IMR-90 (cell line): ENCODE results near the gene NEK11. TPM values are rescaled to one million over a fixed set of nuclear protein-coding genes. Genes with fewer than 3 reads are reported as not detected.

Source experiments
- ATAC-seq: fragments of 200-7000 bp; cut with Tn5 transposase; 2 replicates; pipeline ENCODE4 v1.9.1; 2020; ENCODE audit warnings: low read depth, mild to moderate bottlenecking, moderate library complexity
- BruUV-seq: library from RNA; stranded (reverse); fragments of 400-500 nt; replicated peaks from 2 replicates; lab custom pipeline; 2021; lab: Mats Ljungman, UMichigan
- CTCF ChIA-PET: fragments of 300-600 bp; formaldehyde crosslinking; extraction: SDS; loops from one replicate; lab custom pipeline; 2021; ENCODE audit warnings: antibody characterized with exemption; lab: Yijun Ruan, JAX
- POLR2A ChIA-PET: fragments of 300-600 bp; sonication (Branson Sonifier 250); formaldehyde crosslinking; loops from one replicate; lab custom pipeline; 2022; ENCODE audit warnings: antibody characterized with exemption; ENCODE audit not compliant: unreplicated experiment; lab: Charles Lee
- DNase-seq: peaks from one replicate; pipeline ENCODE4 v3.0.0; 2013
- H2AFZ ChIP-seq: replicated peaks from 2 replicates; pipeline ENCODE3; 2013; ENCODE audit warnings: low read length, mild to moderate bottlenecking; ENCODE audit not compliant: poor library complexity
- H2AK5ac ChIP-seq: 2 replicates; pipeline ENCODE4 v1.6.1; 2013; ENCODE audit warnings: low read depth, low read length, inconsistent platforms
- H2AK9ac ChIP-seq: replicated peaks from 2 replicates; pipeline ENCODE3; 2013; ENCODE audit warnings: mild to moderate bottlenecking, low read depth, low read length, moderate library complexity; ENCODE audit not compliant: poor library complexity
- H2BK120ac ChIP-seq: 2 replicates; pipeline ENCODE4 v1.6.1; 2013; ENCODE audit warnings: low read depth, low read length, inconsistent platforms
- H2BK15ac ChIP-seq: 3 replicates; pipeline ENCODE4 v1.6.1; 2013; ENCODE audit warnings: low read depth, low read length, inconsistent platforms
- H2BK20ac ChIP-seq: 2 replicates; pipeline ENCODE4 v1.6.1; 2013; ENCODE audit warnings: low read depth, mild to moderate bottlenecking, inconsistent platforms, low read length, moderate library complexity
- H2BK5ac ChIP-seq: 2 replicates; pipeline ENCODE4 v1.6.1; 2013; ENCODE audit warnings: mild to moderate bottlenecking, low read depth, low read length, inconsistent platforms; ENCODE audit not compliant: poor library complexity, severe bottlenecking
- H3K14ac ChIP-seq: replicated peaks from 2 replicates; pipeline ENCODE4 v1.6.1; 2013; ENCODE audit warnings: low read depth, low read length, inconsistent platforms
- H3K18ac ChIP-seq: 2 replicates; pipeline ENCODE4 v1.6.1; 2013; ENCODE audit warnings: low read depth, low read length, control low read depth
- H3K23ac ChIP-seq: 2 replicates; pipeline ENCODE4 v1.6.1; 2013; ENCODE audit warnings: low read depth, low read length, inconsistent platforms
- H3K27ac ChIP-seq: 2 replicates; pipeline ENCODE4 v1.5.1; 2013; ENCODE audit warnings: mild to moderate bottlenecking, control low read depth, low read length; ENCODE audit not compliant: insufficient read depth
- H3K27me3 ChIP-seq: 2 replicates; pipeline ENCODE4 v1.6.1; 2013; ENCODE audit warnings: low read length; ENCODE audit not compliant: control insufficient read depth, insufficient read depth
- H3K36me3 ChIP-seq: 2 replicates; pipeline ENCODE4 v1.6.1; 2013; ENCODE audit warnings: low read length, mixed read lengths; ENCODE audit not compliant: control insufficient read depth, insufficient read depth
- H3K4ac ChIP-seq: 2 replicates; pipeline ENCODE4 v1.6.1; 2013; ENCODE audit warnings: low read depth, low read length, inconsistent platforms
- H3K4me1 ChIP-seq: 2 replicates; pipeline ENCODE4 v1.6.1; 2013; ENCODE audit warnings: low read length, mixed read lengths; ENCODE audit not compliant: control insufficient read depth, insufficient read depth
- H3K4me2 ChIP-seq: 2 replicates; pipeline ENCODE4 v1.6.1; 2013; ENCODE audit warnings: low read depth, mild to moderate bottlenecking, control low read depth, low read length, moderate library complexity
- H3K4me3 ChIP-seq: 2 replicates; pipeline ENCODE4 v1.5.1; 2013; ENCODE audit warnings: low read depth, mild to moderate bottlenecking, control low read depth, low read length, moderate library complexity; ENCODE audit not compliant: insufficient read depth
- H3K56ac ChIP-seq: 2 replicates; pipeline ENCODE4 v1.6.1; 2013; ENCODE audit warnings: low read length, inconsistent platforms; ENCODE audit not compliant: insufficient read depth; ENCODE audit errors: extremely low read depth
- H3K79me1 ChIP-seq, 2 experiments: 2 replicates each; pipeline ENCODE4 v1.6.1; 2013; ENCODE audit warnings: low read length in 2 of 2, inconsistent platforms in 1 of 2, low read depth in 1 of 2
- H3K9ac ChIP-seq: 2 replicates; pipeline ENCODE4 v1.6.1; 2013; ENCODE audit warnings: low read depth, low read length, control low read depth
- H3K9me1 ChIP-seq: 2 replicates; pipeline ENCODE4 v1.6.1; 2013; ENCODE audit warnings: low read length, inconsistent platforms; ENCODE audit not compliant: insufficient read depth
- H3K9me3 ChIP-seq: 2 replicates; pipeline ENCODE4 v1.6.1; 2013; ENCODE audit warnings: low read length; ENCODE audit not compliant: control insufficient read depth, insufficient read depth
- H4K20me1 ChIP-seq: 2 replicates; pipeline ENCODE4 v1.6.1; 2013; ENCODE audit warnings: low read length, inconsistent platforms; ENCODE audit not compliant: insufficient read depth
- H4K5ac ChIP-seq: 2 replicates; pipeline ENCODE4 v1.6.1; 2013; ENCODE audit warnings: mild to moderate bottlenecking, low read depth, low read length, control low read depth
- H4K8ac ChIP-seq, 2 experiments: 2 replicates each; pipeline ENCODE4 v1.6.1; 2013; ENCODE audit warnings: low read depth in 2 of 2, low read length in 2 of 2, control low read depth in 1 of 2, inconsistent platforms in 1 of 2
- H4K91ac ChIP-seq: 2 replicates; pipeline ENCODE4 v1.6.1; 2013; ENCODE audit warnings: low read depth, low read length, inconsistent platforms; ENCODE audit not compliant: insufficient read depth
- BHLHE40 ChIP-seq: fragments of 150-350 bp; IDR thresholded peaks from 2 replicates; pipeline ENCODE4 v1.6.1; 2016; ENCODE audit warnings: mild to moderate bottlenecking, low read depth, low read length
- CEBPB ChIP-seq: IDR thresholded peaks from 2 replicates; pipeline ENCODE4 v1.6.1; 2012; ENCODE audit warnings: low read depth, low read length, improper control_type of control experiment
- CHD1 ChIP-seq: IDR thresholded peaks from 2 replicates; pipeline ENCODE4 v1.6.1; 2012; ENCODE audit warnings: low read depth, low read length, improper control_type of control experiment
- MXI1 ChIP-seq: IDR thresholded peaks from 2 replicates; pipeline ENCODE4 v1.6.1; 2012; ENCODE audit warnings: low read depth, mild to moderate bottlenecking, low read length, moderate library complexity, borderline replicate concordance
- NFE2L2 ChIP-seq: fragments of 150-350 bp; IDR thresholded peaks from 2 replicates; pipeline ENCODE4 v1.6.1; 2016; ENCODE audit warnings: low read depth, mild to moderate bottlenecking, low read length
- POLR2A ChIP-seq: IDR thresholded peaks from 2 replicates; pipeline ENCODE4 v1.6.1; 2012; ENCODE audit warnings: mild to moderate bottlenecking, low read depth, low read length
- RAD21 ChIP-seq: IDR thresholded peaks from 2 replicates; pipeline ENCODE4 v1.6.1; 2012; ENCODE audit warnings: low read length, improper control_type of control experiment
- RFX5 ChIP-seq: IDR thresholded peaks from 2 replicates; pipeline ENCODE4 v1.8.0; 2012; ENCODE audit warnings: low read depth, mild to moderate bottlenecking, low read length, moderate library complexity
- SMC3 ChIP-seq: fragments of 150-350 bp; IDR thresholded peaks from 2 replicates; pipeline ENCODE4 v1.6.1; 2016; ENCODE audit warnings: low read depth, mild to moderate bottlenecking, antibody characterized with exemption, low read length, moderate library complexity
- WGBS, 2 experiments: methylation state at CpG; one replicate each; pipeline versions ENCODE4 v1.1.5 to v1.1.7; 2013; ENCODE audit warnings: missing lambda C conversion rate in 2 of 2; ENCODE audit not compliant: insufficient read length in 1 of 2; ENCODE audit errors: extremely low coverage in 2 of 2; 5-methylcytosine and 5-hydroxymethylcytosine counted together
- dilution Hi-C: fragments of 300-500 bp; cut with HindIII; formaldehyde crosslinking; loops from one replicate; pipeline ENCODE4 v1.14.3; 2018; ENCODE audit warnings: low sequenced_read_pairs; ENCODE audit not compliant: unreplicated experiment
- in situ Hi-C: fragments of 300-500 bp; cut with MboI; formaldehyde crosslinking; loops from 3 replicates; pipeline ENCODE4 v1.14.3; 2019; ENCODE audit warnings: low sequenced_read_pairs, inconsistent platforms, mixed read lengths
- intact Hi-C: fragments of 100-400 bp; cut with micrococcal nuclease; formaldehyde crosslinking; loops from 2 replicates; pipeline ENCODE4 v1.10.0; 2022
- polyA plus RNA-seq, 3 experiments: library from polyadenylated mRNA; depleted of rRNA; stranded (reverse); fragments of >200 nt; gene quantifications; 2 replicates each; pipeline ENCODE4 v1.2.3, GENCODE V29; 2012; ENCODE audit warnings: low replicate concordance in 1 of 3
- total RNA-seq: library from RNA; depleted of rRNA; stranded (reverse); fragments of >200 nt; gene quantifications from 2 replicates; pipeline ENCODE4 v1.2.3, GENCODE V29; 2012
- TF ChIP-seq, protein P1 (sequence below): conservative IDR thresholded peaks from 2 replicates; pipeline ENCODE4 v1.5.1; 2012; ENCODE audit warnings: mild to moderate bottlenecking, low read depth, low read length, improper control_type of control experiment

NEK11 gene
- total and polyA plus RNA-seq, 2 of the 4 experiments (the other 2 are of a cell fraction), result 1.1 to 1.6 TPM

DNA sequence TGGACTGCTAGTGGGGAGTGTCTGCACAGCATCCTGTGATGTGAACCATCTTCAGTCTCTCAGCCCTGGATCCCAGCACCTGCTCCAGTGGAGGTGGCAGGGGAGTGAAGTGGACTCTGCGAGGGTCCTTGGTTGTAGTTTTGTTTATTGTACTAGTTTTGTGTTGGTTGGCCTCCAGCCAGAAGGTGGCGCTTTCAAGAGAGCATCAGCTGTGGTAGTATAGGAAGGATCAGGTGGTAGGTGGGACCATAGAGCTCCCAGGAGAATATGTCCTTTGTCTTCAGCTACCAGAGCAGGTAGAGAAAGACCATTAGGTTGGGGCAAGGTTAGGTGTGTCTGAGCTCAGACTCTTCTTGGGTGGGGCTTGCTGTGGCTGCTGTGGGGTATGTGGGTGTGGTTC, 20.9 kb downstream of the NEK11 start:
- Histone ChIP-seq H2AK9ac (no peak overlapping the region), H2AK5ac (no peak overlapping the region), H4K91ac (no peak overlapping the region), H4K8ac (no peak overlapping the region), H3K79me1 (no peaks in the 10 kb centered on the region), H2BK20ac (no peak overlapping the region), H3K4me3 (no peak overlapping the region), H2BK15ac (no peak overlapping the region), H3K56ac (no peak overlapping the region), H3K27me3 (no peaks in the 10 kb centered on the region), H2AFZ (no peak overlapping the region), H3K4ac (no peak overlapping the region), H3K18ac (no peak overlapping the region), H4K20me1 (no peaks in the 10 kb centered on the region), H3K27ac (no peak overlapping the region), H3K23ac (no peak overlapping the region), H3K9me1 (no peaks in the 10 kb centered on the region), H3K14ac (no peak overlapping the region), H3K9me3 (no peaks in the 10 kb centered on the region), H3K36me3 (no peaks in the 10 kb centered on the region), H3K9ac (no peak overlapping the region), H3K4me1 (no peaks in the 10 kb centered on the region), H3K4me2 (no peak overlapping the region), H2BK120ac (no peak overlapping the region), H4K5ac (no peak overlapping the region), H2BK5ac (no peak overlapping the region)
- in situ Hi-C loops (loop anchor here (25.0 kb wide), 2 partner anchors 440 to 990 kb away; partner anchors contain the start of gene CPNE4), dilution Hi-C loops (no loop called here), intact Hi-C loops (no loop called here)
- ChIA-PET POLR2A (no interaction called here), CTCF (interaction anchor here (0.7 to 1.3 kb wide), 3 partner anchors 10 to 454 kb away, joined by 3 to 4 read pairs (median 3); no protein-coding TSS in a partner anchor)
- no peak for DNase-seq
- BruUV-seq, result no TSS peak
- TF ChIP-seq RFX5 (no peak), BHLHE40 (no peak), CHD1 (no peak), POLR2A (no peak), CEBPB (no peak), SMC3 (no peak), MXI1 (no peak), NFE2L2 (no peak), RAD21 (no peak)
- TF ChIP-seq, protein P1, sequence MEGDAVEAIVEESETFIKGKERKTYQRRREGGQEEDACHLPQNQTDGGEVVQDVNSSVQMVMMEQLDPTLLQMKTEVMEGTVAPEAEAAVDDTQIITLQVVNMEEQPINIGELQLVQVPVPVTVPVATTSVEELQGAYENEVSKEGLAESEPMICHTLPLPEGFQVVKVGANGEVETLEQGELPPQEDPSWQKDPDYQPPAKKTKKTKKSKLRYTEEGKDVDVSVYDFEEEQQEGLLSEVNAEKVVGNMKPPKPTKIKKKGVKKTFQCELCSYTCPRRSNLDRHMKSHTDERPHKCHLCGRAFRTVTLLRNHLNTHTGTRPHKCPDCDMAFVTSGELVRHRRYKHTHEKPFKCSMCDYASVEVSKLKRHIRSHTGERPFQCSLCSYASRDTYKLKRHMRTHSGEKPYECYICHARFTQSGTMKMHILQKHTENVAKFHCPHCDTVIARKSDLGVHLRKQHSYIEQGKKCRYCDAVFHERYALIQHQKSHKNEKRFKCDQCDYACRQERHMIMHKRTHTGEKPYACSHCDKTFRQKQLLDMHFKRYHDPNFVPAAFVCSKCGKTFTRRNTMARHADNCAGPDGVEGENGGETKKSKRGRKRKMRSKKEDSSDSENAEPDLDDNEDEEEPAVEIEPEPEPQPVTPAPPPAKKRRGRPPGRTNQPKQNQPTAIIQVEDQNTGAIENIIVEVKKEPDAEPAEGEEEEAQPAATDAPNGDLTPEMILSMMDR, result no peak
- WGBS, 2 experiments, result no CpG with 5 or more reads among the region's 2 CpGs
- no peak for ATAC-seq
